HepG2 (cell line): Measurements from ENCODE around the gene WDR26. TPM values are rescaled to one million over a fixed set of nuclear protein-coding genes. Genes with fewer than 3 reads are reported as not detected.

Source experiments
- CCAR2 ChIP-seq: fragments of 200-400 bp; formaldehyde crosslinking; optimal IDR thresholded peaks from 2 replicates; pipeline ENCODE3; 2018; ENCODE audit warnings: low read depth, mild to moderate bottlenecking, low read length, moderate library complexity
- FOXC1 ChIP-seq: sonication (generic); formaldehyde crosslinking; IDR thresholded peaks from 2 replicates; pipeline ENCODE4 v1.8.0; 2022; ENCODE audit warnings: mild to moderate bottlenecking, missing genetic modification reagents, borderline replicate concordance
- GRHL1 ChIP-seq: sonication (generic); formaldehyde crosslinking; conservative IDR thresholded peaks from 2 replicates; pipeline ENCODE4 v1.8.0; 2022; ENCODE audit warnings: missing genetic modification reagents
- JUNB ChIP-seq: sonication (generic); formaldehyde crosslinking; IDR thresholded peaks from 2 replicates; pipeline ENCODE4 v1.8.0; 2022; ENCODE audit warnings: missing genetic modification reagents, mild to moderate bottlenecking, borderline replicate concordance
- MYC ChIP-seq: sonication (generic); formaldehyde crosslinking; IDR thresholded peaks from 2 replicates; pipeline ENCODE4 v1.9.0; 2021; ENCODE audit warnings: missing genetic modification reagents, borderline replicate concordance
- NCOA1 ChIP-seq: sonication (generic); formaldehyde crosslinking; IDR thresholded peaks from 2 replicates; pipeline ENCODE4 v1.9.0; 2021; ENCODE audit warnings: missing genetic modification reagents
- SOX13 ChIP-seq, 3 experiments: fragments of 450-650 bp in 1 of 3; sonication (generic) in 1 of 3; formaldehyde crosslinking in 1 of 3; IDR thresholded peaks in 2 of 3; conservative IDR thresholded peaks in 1 of 3; 2 replicates each; pipeline versions ENCODE4 v1.5.0 to v1.6.1; 2016 to 2020; ENCODE audit warnings: antibody characterized with exemption in 1 of 3, mild to moderate bottlenecking in 1 of 3, missing compliant biosample characterization in 1 of 3, missing genetic modification reagents in 1 of 3, moderate library complexity in 1 of 3
- ZEB1 ChIP-seq: IDR thresholded peaks from 2 replicates; pipeline ENCODE4 v1.6.1; 2012; ENCODE audit warnings: mild to moderate bottlenecking, low read depth, inconsistent platforms; ENCODE audit not compliant: insufficient replicate concordance
- ZFP82 ChIP-seq: sonication (generic); formaldehyde crosslinking; IDR thresholded peaks from 2 replicates; pipeline ENCODE4 v1.5.1; 2020; ENCODE audit warnings: mild to moderate bottlenecking, missing genetic modification reagents, borderline replicate concordance
- ZNF260 ChIP-seq: sonication (generic); formaldehyde crosslinking; IDR thresholded peaks from 2 replicates; pipeline ENCODE4 v1.4.0; 2020; ENCODE audit warnings: missing genetic modification reagents, low read depth, mild to moderate bottlenecking, borderline replicate concordance
- ZNF275 ChIP-seq: sonication (generic); formaldehyde crosslinking; IDR thresholded peaks from 2 replicates; pipeline ENCODE4 v1.8.0; 2022; ENCODE audit warnings: missing genetic modification reagents, mild to moderate bottlenecking, inconsistent platforms, borderline replicate concordance
- ZNF331 ChIP-seq: sonication (generic); formaldehyde crosslinking; IDR thresholded peaks from 2 replicates; pipeline ENCODE4 v1.4.0; 2020; ENCODE audit warnings: missing genetic modification reagents
- ZNF724P ChIP-seq: sonication (generic); formaldehyde crosslinking; IDR thresholded peaks from 2 replicates; pipeline ENCODE4 v1.8.0; 2022; ENCODE audit warnings: missing genetic modification reagents, borderline replicate concordance
- ZXDC ChIP-seq: sonication (generic); formaldehyde crosslinking; IDR thresholded peaks from 2 replicates; pipeline ENCODE4 v1.5.0; 2020; ENCODE audit warnings: mild to moderate bottlenecking, missing genetic modification reagents
- polyA plus RNA-seq, 8 experiments: library from polyadenylated mRNA; depleted of rRNA in 3 of 8; stranded (reverse) in 7 of 8; unstranded in 1 of 8; fragments of >200 nt; fragmentation: Illumina TruSeq in 4 of 8; extraction: Trizol in 4 of 8; gene quantifications; 2 replicates each; pipeline versions ENCODE4 v1.2.1 to v1.2.3, GENCODE V29; 2011 to 2016; ENCODE audit warnings: low read depth in 4 of 8, missing spikeins in 1 of 8, mixed read lengths in 1 of 8; ENCODE audit not compliant: insufficient read depth in 1 of 8
- total RNA-seq, 5 experiments: library from RNA; depleted of rRNA; stranded (reverse); fragments of >200 nt; fragmentation: Illumina TruSeq; extraction: Trizol; gene quantifications; 2 replicates each; pipeline ENCODE4 v1.2.3, GENCODE V29; 2016; ENCODE audit warnings: low read depth in 1 of 5
- TF ChIP-seq, protein P1 (sequence below): IDR thresholded peaks from 2 replicates; pipeline ENCODE4 v1.4.0; 2020; ENCODE audit warnings: mild to moderate bottlenecking, missing genetic modification reagents
- TF ChIP-seq, protein P2 (sequence below): sonication (generic); formaldehyde crosslinking; IDR thresholded peaks from 2 replicates; pipeline ENCODE4 v1.4.0; 2020; ENCODE audit warnings: missing genetic modification reagents

Gene WDR26
- total and polyA plus RNA-seq, 2 of the 13 experiments (the other 11 are each of a cell fraction or from before 2014, with no cell fraction given) = 13.2 to 23.7 TPM

DNA sequence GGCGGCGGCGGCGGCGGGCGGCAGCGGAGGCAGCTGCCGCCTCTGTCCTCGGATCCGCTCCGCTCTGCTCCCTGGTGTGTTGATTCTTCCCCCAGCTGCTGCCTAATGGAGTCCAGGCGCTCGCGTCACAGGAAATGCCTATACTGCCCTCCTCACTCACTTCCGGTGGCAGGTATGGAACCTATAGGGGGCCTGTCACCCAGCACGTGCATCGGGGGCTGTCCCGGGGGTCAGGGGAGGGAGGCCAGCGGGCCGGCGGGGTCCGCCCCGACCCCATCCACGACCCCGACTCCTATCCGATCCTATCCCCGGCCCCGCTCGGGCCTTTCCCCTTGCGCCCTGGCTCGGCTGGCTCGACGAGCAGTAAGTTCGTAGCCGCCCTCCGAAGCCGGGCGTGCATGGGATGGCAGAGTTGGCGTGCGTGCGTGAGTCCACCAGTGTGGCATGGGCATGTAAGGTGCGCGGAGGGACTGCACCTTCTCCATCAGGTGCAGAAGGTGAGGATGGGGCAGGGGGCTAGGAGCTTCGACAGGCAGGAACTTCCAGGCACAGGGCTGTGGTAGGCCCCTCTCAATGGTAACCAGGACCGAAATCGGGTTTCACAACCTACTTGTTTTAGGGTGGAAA lies at the start of gene WDR26 (continued):
- TF ChIP-seq ZNF724P (CRISPR knock-in tag) = peak; percentile 55; the same call in 1 of the 2 replicates
- TF ChIP-seq ZNF275 (CRISPR knock-in tag) = peak; percentile 79; the same call in 1 of the 2 replicates
- peak; percentile 34; the same call in 1 of the 2 replicates for TF ChIP-seq FOXC1 (CRISPR knock-in tag)
- no peak for TF ChIP-seq JUNB (CRISPR knock-in tag)
- no peak for TF ChIP-seq NCOA1 (CRISPR knock-in tag)
- TF ChIP-seq, protein P1, sequence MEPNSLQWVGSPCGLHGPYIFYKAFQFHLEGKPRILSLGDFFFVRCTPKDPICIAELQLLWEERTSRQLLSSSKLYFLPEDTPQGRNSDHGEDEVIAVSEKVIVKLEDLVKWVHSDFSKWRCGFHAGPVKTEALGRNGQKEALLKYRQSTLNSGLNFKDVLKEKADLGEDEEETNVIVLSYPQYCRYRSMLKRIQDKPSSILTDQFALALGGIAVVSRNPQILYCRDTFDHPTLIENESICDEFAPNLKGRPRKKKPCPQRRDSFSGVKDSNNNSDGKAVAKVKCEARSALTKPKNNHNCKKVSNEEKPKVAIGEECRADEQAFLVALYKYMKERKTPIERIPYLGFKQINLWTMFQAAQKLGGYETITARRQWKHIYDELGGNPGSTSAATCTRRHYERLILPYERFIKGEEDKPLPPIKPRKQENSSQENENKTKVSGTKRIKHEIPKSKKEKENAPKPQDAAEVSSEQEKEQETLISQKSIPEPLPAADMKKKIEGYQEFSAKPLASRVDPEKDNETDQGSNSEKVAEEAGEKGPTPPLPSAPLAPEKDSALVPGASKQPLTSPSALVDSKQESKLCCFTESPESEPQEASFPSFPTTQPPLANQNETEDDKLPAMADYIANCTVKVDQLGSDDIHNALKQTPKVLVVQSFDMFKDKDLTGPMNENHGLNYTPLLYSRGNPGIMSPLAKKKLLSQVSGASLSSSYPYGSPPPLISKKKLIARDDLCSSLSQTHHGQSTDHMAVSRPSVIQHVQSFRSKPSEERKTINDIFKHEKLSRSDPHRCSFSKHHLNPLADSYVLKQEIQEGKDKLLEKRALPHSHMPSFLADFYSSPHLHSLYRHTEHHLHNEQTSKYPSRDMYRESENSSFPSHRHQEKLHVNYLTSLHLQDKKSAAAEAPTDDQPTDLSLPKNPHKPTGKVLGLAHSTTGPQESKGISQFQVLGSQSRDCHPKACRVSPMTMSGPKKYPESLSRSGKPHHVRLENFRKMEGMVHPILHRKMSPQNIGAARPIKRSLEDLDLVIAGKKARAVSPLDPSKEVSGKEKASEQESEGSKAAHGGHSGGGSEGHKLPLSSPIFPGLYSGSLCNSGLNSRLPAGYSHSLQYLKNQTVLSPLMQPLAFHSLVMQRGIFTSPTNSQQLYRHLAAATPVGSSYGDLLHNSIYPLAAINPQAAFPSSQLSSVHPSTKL (CRISPR knock-in tag) = peak; percentile 65; the same call in 1 of the 2 replicates
- no peak for TF ChIP-seq SOX13 (IDR thresholded peaks at IDR 0.05)
- TF ChIP-seq SOX13 (CRISPR knock-in tag; conservative IDR thresholded peaks at IDR 0.05 in 1 of 2, IDR thresholded peaks at IDR 0.05 in 1 of 2) = no peak
- no peak for TF ChIP-seq ZFP82
- TF ChIP-seq GRHL1 (CRISPR knock-in tag) = no peak
- no peak for TF ChIP-seq ZNF331
- peak; percentile 94 for TF ChIP-seq MYC (CRISPR knock-in tag)
- TF ChIP-seq, protein P2, sequence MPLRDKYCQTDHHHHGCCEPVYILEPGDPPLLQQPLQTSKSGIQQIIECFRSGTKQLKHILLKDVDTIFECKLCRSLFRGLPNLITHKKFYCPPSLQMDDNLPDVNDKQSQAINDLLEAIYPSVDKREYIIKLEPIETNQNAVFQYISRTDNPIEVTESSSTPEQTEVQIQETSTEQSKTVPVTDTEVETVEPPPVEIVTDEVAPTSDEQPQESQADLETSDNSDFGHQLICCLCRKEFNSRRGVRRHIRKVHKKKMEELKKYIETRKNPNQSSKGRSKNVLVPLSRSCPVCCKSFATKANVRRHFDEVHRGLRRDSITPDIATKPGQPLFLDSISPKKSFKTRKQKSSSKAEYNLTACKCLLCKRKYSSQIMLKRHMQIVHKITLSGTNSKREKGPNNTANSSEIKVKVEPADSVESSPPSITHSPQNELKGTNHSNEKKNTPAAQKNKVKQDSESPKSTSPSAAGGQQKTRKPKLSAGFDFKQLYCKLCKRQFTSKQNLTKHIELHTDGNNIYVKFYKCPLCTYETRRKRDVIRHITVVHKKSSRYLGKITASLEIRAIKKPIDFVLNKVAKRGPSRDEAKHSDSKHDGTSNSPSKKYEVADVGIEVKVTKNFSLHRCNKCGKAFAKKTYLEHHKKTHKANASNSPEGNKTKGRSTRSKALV (CRISPR knock-in tag) = no peak
- peak; percentile 34 for TF ChIP-seq ZEB1
- TF ChIP-seq ZNF260 (CRISPR knock-in tag) = no peak
- TF ChIP-seq CCAR2 = no peak
- TF ChIP-seq ZXDC = no peak; the same call in 1 of the 2 replicates
